Liver (tissue), 9 donors: ENCODE results near the gene PLEKHF1. TPM values are rescaled to one million over a fixed set of nuclear protein-coding genes. Genes with fewer than 3 reads are reported as not detected.

Experiments used
- DNase-seq: peaks from one replicate; pipeline ENCODE4 v3.0.0-alpha.2; 2017; ENCODE audit warnings: low spot score
- H3K27ac ChIP-seq, 2 donors: one replicate each; pipeline ENCODE4 v1.7.0; 2013; ENCODE audit warnings: inconsistent platforms in 2 of 2, low read length in 2 of 2, control low read depth in 1 of 2, low read depth in 1 of 2, mild to moderate bottlenecking in 1 of 2
- H3K27me3 ChIP-seq, 4 donors: one replicate each; pipeline versions ENCODE4 v1.6.1 to v1.7.0; 2013; ENCODE audit warnings: low read length in 3 of 4, inconsistent platforms in 1 of 4, mild to moderate bottlenecking in 1 of 4, moderate library complexity in 1 of 4; ENCODE audit not compliant: control insufficient read depth in 4 of 4, insufficient read depth in 4 of 4
- H3K36me3 ChIP-seq, 4 donors: one replicate each; pipeline versions ENCODE4 v1.6.1 to v1.7.0; 2013; ENCODE audit warnings: low read length in 3 of 4, mild to moderate bottlenecking in 3 of 4, low read depth in 1 of 4, moderate library complexity in 1 of 4; ENCODE audit not compliant: control insufficient read depth in 4 of 4, insufficient read depth in 3 of 4
- H3K4me1 ChIP-seq, 4 donors: one replicate each; pipeline versions ENCODE4 v1.6.1 to v1.7.0; 2013; ENCODE audit warnings: low read length in 3 of 4, mild to moderate bottlenecking in 3 of 4, moderate library complexity in 1 of 4; ENCODE audit not compliant: control insufficient read depth in 4 of 4, insufficient read depth in 4 of 4
- H3K4me3 ChIP-seq, 3 donors: one replicate each; pipeline versions ENCODE4 v1.6.1 to v1.7.0; 2013; ENCODE audit warnings: low read length in 3 of 3, control low read depth in 1 of 3, low read depth in 1 of 3, mild to moderate bottlenecking in 1 of 3
- H3K9ac ChIP-seq, 2 donors: one replicate each; pipeline ENCODE4 v1.7.0; 2013; ENCODE audit warnings: low read length in 2 of 2, mild to moderate bottlenecking in 2 of 2, moderate library complexity in 2 of 2, control low read depth in 1 of 2, low read depth in 1 of 2
- H3K9me3 ChIP-seq, 4 donors: one replicate each; pipeline versions ENCODE4 v1.6.1 to v1.7.0; 2013; ENCODE audit warnings: low read length in 3 of 4; ENCODE audit not compliant: control insufficient read depth in 4 of 4
- ATF3 ChIP-seq: IDR thresholded peaks from 2 replicates; pipeline ENCODE4 v1.6.1; 2016; ENCODE audit warnings: antibody characterized with exemption
- CTCF ChIP-seq: fragments of 150-350 bp; IDR thresholded peaks from 2 replicates; pipeline ENCODE4 v1.5.1; 2017; ENCODE audit warnings: improper control_type of control experiment, low read depth, low read length; ENCODE audit not compliant: missing input control
- EGR1 ChIP-seq, 2 donors: IDR thresholded peaks; 2 replicates each; pipeline ENCODE4 v1.6.1; 2016 to 2018; ENCODE audit warnings: antibody characterized with exemption in 2 of 2, low read depth in 2 of 2
- FOXA1 ChIP-seq: IDR thresholded peaks from 2 replicates; pipeline ENCODE4 v1.6.1; 2016; ENCODE audit warnings: antibody characterized with exemption
- FOXA2 ChIP-seq: IDR thresholded peaks from 2 replicates; pipeline ENCODE4 v1.6.1; 2016; ENCODE audit warnings: antibody characterized with exemption
- GABPA ChIP-seq, 2 donors: IDR thresholded peaks in 1 of 2; conservative IDR thresholded peaks in 1 of 2; 2 replicates each; pipeline ENCODE4 v1.6.1; 2016; ENCODE audit warnings: antibody characterized with exemption in 2 of 2, mild to moderate bottlenecking in 1 of 2, moderate library complexity in 1 of 2
- HNF4A ChIP-seq, 2 donors: conservative IDR thresholded peaks; 2 replicates each; pipeline ENCODE4 v1.6.1; 2016; ENCODE audit warnings: antibody characterized with exemption in 2 of 2, mild to moderate bottlenecking in 2 of 2
- HNF4G ChIP-seq: IDR thresholded peaks from 2 replicates; pipeline ENCODE4 v1.6.1; 2016; ENCODE audit warnings: antibody characterized with exemption
- MAX ChIP-seq: IDR thresholded peaks from 2 replicates; pipeline ENCODE4 v1.6.1; 2016; ENCODE audit warnings: antibody characterized with exemption
- NR2F2 ChIP-seq: IDR thresholded peaks from 2 replicates; pipeline ENCODE4 v1.6.1; 2016; ENCODE audit warnings: antibody characterized with exemption
- RAD21 ChIP-seq, 2 donors: IDR thresholded peaks; 2 replicates each; pipeline ENCODE4 v1.6.1; 2016; ENCODE audit warnings: antibody characterized with exemption in 2 of 2, mild to moderate bottlenecking in 2 of 2
- REST ChIP-seq: IDR thresholded peaks from 2 replicates; pipeline ENCODE4 v1.6.1; 2016; ENCODE audit warnings: antibody characterized with exemption, mild to moderate bottlenecking
- RXRA ChIP-seq, 2 donors: IDR thresholded peaks; 2 replicates each; pipeline ENCODE4 v1.6.1; 2017 to 2018; ENCODE audit warnings: antibody characterized with exemption in 2 of 2, mild to moderate bottlenecking in 1 of 2
- SP1 ChIP-seq: IDR thresholded peaks from 2 replicates; pipeline ENCODE4 v1.6.1; 2018; ENCODE audit warnings: antibody characterized with exemption, mild to moderate bottlenecking
- TAF1 ChIP-seq: conservative IDR thresholded peaks from 2 replicates; pipeline ENCODE4 v1.6.1; 2016; ENCODE audit warnings: antibody characterized with exemption, mild to moderate bottlenecking
- YY1 ChIP-seq: IDR thresholded peaks from 2 replicates; pipeline ENCODE4 v1.6.1; 2016; ENCODE audit warnings: antibody characterized with exemption, mild to moderate bottlenecking
- ZBTB33 ChIP-seq: IDR thresholded peaks from 2 replicates; pipeline ENCODE4 v1.6.1; 2016; ENCODE audit warnings: antibody characterized with exemption
- WGBS: extraction: QIAGEN DNeasy Blood & Tissue Kit; methylation state at CpG from one replicate; pipeline ENCODE4 v1.1.7; 2013; 5-methylcytosine and 5-hydroxymethylcytosine counted together
- polyA plus RNA-seq, 2 donors: library from polyadenylated mRNA; stranded (reverse) in 1 of 2; unstranded in 1 of 2; fragments of 200-250 nt in 1 of 2; fragments of >200 nt in 1 of 2; fragmentation: Nextera tagmentation in 1 of 2; extraction: Ambion mirVana in 1 of 2; gene quantifications; one replicate each; pipeline versions ENCODE4 v1.2.1 to v1.2.3, GENCODE V29; 2013 to 2015
- total RNA-seq, 2 donors: library from RNA; depleted of rRNA; stranded (reverse); fragments of >200 nt; gene quantifications; one replicate each; pipeline ENCODE4 v1.2.3, GENCODE V29; 2014
- donor health status: healthy.
- donor health status: healthy.
- donor health status: healthy.
- donor health status: healthy.
- donor health status: healthy.

The PLEKHF1 gene
- total and polyA plus RNA-seq, 4 donors = 2.9 to 15.1 (median 8.9) TPM

GRCh38 chr19:29714371-29714952 lies 49.2 kb downstream of the PLEKHF1 start:
- H3K4me3 ChIP-seq = peak overlapping the region; percentile 60 to 97 (median 78)
- H3K4me1 ChIP-seq = peaks cover 22 to 62% (median 54%) of the 10 kb centered on the region in 4 donors
- TF ChIP-seq ATF3 (no peak), HNF4G (no peak), YY1 (no peak), ZBTB33 (no peak), GABPA (IDR thresholded peaks at IDR 0.05 in 1 of 2, conservative IDR thresholded peaks at IDR 0.05 in 1 of 2) (no peak), TAF1 (no peak), NR2F2 (no peak), REST (no peak), FOXA2 (no peak), HNF4A (conservative IDR thresholded peaks at IDR 0.05) (no peak), CTCF (no peak), SP1 (no peak), EGR1 (IDR thresholded peaks at IDR 0.05; ENCODE audit: low read depth in 2 of 2) (no peak), RXRA (IDR thresholded peaks at IDR 0.05) (no peak), FOXA1 (no peak), RAD21 (IDR thresholded peaks at IDR 0.05) (no peak), MAX (no peak)
- DNase-seq = no peak
- peak overlapping the region; percentile 70 to 82 for H3K9ac ChIP-seq
- 38% methylated on average over 15 of the region's 15 CpGs for WGBS
- H3K36me3 ChIP-seq = no peaks in the 10 kb centered on the region
- no peaks in the 10 kb centered on the region for H3K27me3 ChIP-seq
- H3K9me3 ChIP-seq = no peaks in the 10 kb centered on the region
- H3K27ac ChIP-seq = peak overlapping the region; percentile 98 to 99
